Kidney (tissue), 14 donors: ENCODE results near the gene HAT1. TPM values are rescaled to one million over a fixed set of nuclear protein-coding genes. Genes with fewer than 3 reads are reported as not detected.
"Not testable (repeated sequence)": the region's sequence is repeated elsewhere in the genome, so short reads cannot be mapped to it uniquely, and the experiment has no call there.

ENCODE experiments used
- DNase-seq, 5 donors: peaks; one replicate each; pipeline ENCODE4 v3.0.0-alpha.2; 2013 to 2020
- FAIRE-seq: peaks from 2 replicates; lab custom pipeline; 2012; peaks lifted over from hg19 to GRCh38; lab: Jason Lieb, UNC
- H3K27ac ChIP-seq, 2 donors: one replicate each; pipeline ENCODE4 v1.7.0; 2013; ENCODE audit warnings: low read depth in 2 of 2, low read length in 2 of 2, inconsistent platforms in 1 of 2
- H3K27me3 ChIP-seq: one replicate; pipeline ENCODE4 v1.7.1; 2013; ENCODE audit warnings: low read length, inconsistent platforms; ENCODE audit not compliant: control insufficient read depth, insufficient read depth
- H3K36me3 ChIP-seq, 3 donors: one replicate each; pipeline versions ENCODE4 v1.7.0 to v1.7.1; 2013; ENCODE audit warnings: low read length in 3 of 3, control low read depth in 1 of 3, inconsistent platforms in 1 of 3; ENCODE audit not compliant: insufficient read depth in 3 of 3, control insufficient read depth in 2 of 3
- H3K4me1 ChIP-seq, 3 donors: one replicate each; pipeline versions ENCODE4 v1.7.0 to v1.7.1; 2013; ENCODE audit warnings: low read length in 3 of 3, inconsistent platforms in 1 of 3, low read depth in 1 of 3; ENCODE audit not compliant: control insufficient read depth in 2 of 3, insufficient read depth in 2 of 3
- H3K4me3 ChIP-seq, 3 donors: one replicate each; pipeline versions ENCODE4 v1.7.0 to v1.8.1; 2013; ENCODE audit warnings: low read length in 3 of 3, control low read depth in 1 of 3, inconsistent platforms in 1 of 3
- H3K9ac ChIP-seq, 3 donors: one replicate each; pipeline versions ENCODE4 v1.7.0 to v1.7.1; 2013; ENCODE audit warnings: low read length in 3 of 3, control low read depth in 1 of 3, inconsistent platforms in 1 of 3
- H3K9me3 ChIP-seq, 3 donors: one replicate each; pipeline versions ENCODE4 v1.7.0 to v1.7.1; 2013; ENCODE audit warnings: low read length in 3 of 3, control low read depth in 1 of 3, inconsistent platforms in 1 of 3; ENCODE audit not compliant: control insufficient read depth in 2 of 3, insufficient read depth in 1 of 3
- CTCF ChIP-seq: IDR thresholded peaks from 3 replicates; pipeline ENCODE4 v1.5.1; 2012; ENCODE audit warnings: mild to moderate bottlenecking, moderate library complexity, borderline replicate concordance; ENCODE audit not compliant: insufficient read depth; ENCODE audit errors: extremely low read depth
- intact Hi-C: fragments of 100-400 bp; cut with DNase I; formaldehyde crosslinking; loops from one replicate; pipeline ENCODE4 v1.11.1; 2022
- polyA plus RNA-seq: library from polyadenylated mRNA; stranded (reverse); fragments of 350-450 nt; fragmentation: Illumina TruSeq; extraction: RNeasy Lipid Tissue Mini Kit (QIAGEN cat#74804); gene quantifications from one replicate; pipeline ENCODE4 v1.2.3, GENCODE V29; 2014; ENCODE audit warnings: low read depth, low replicate concordance; ENCODE audit not compliant: insufficient read depth
- total RNA-seq: library from RNA; stranded (reverse); fragmentation: NEBNext Ultra II Directional; extraction: Animal tissue kit (Norgen Biotek cat#: 25700); gene quantifications from one replicate; pipeline ENCODE4 v1.2.1, GENCODE V29; 2021
- donor health status: control.
- donor health status: control.
- donor health status: control.
- donor health status: control.
- donor health status: control.
- donor health status: DM: yes; HTN: yes; CAD: no.
- donor health status: Normal renal cell carcinoma (clear cell type).

HAT1 gene
- total and polyA plus RNA-seq, 2 donors from 2014 or later, result 35.2 to 35.8 TPM

GRCh38 chr2:171991027-171991426 is 68.8 kb downstream of the HAT1 start:
- Histone ChIP-seq H3K9me3 (no peaks in the 10 kb centered on the region), H3K9ac (no peak overlapping the region), H3K36me3 (no peaks in the 10 kb centered on the region), H3K27me3 (no peaks in the 10 kb centered on the region), H3K4me3 (no peak overlapping the region), H3K4me1 (no peaks in the 10 kb centered on the region), H3K27ac (no peak overlapping the region)
- FAIRE-seq (no peak), DNase-seq (no peak)
- intact Hi-C loops, result no loop called here
- no peak for TF ChIP-seq CTCF

GRCh38 chr2:171995586-171995985 is 73.3 kb downstream of the HAT1 start:
- peaks cover 0 to 4% (median 0%) of the 10 kb centered on the region in 3 donors for H3K4me1 ChIP-seq
- no peak overlapping the region for H3K4me3 ChIP-seq
- FAIRE-seq, result no peak
- TF ChIP-seq CTCF, result no peak
- H3K9ac ChIP-seq, result no peak overlapping the region
- DNase-seq, result no peak
- no peaks in the 10 kb centered on the region for H3K36me3 ChIP-seq
- intact Hi-C loops, result no loop called here
- H3K9me3 ChIP-seq, result no peaks in the 10 kb centered on the region
- peaks cover 3% of the 10 kb centered on the region for H3K27me3 ChIP-seq
- no peak overlapping the region for H3K27ac ChIP-seq

GRCh38 chr2:171996021-171996420 is 73.8 kb downstream of the HAT1 start:
- peaks cover 3% of the 10 kb centered on the region for H3K27me3 ChIP-seq
- intact Hi-C loops, result no loop called here
- no peak for TF ChIP-seq CTCF
- H3K36me3 ChIP-seq, result no peaks in the 10 kb centered on the region
- peaks cover 0 to 4% (median 0%) of the 10 kb centered on the region in 3 donors for H3K4me1 ChIP-seq
- H3K9ac ChIP-seq, result no peak overlapping the region
- no peaks in the 10 kb centered on the region for H3K9me3 ChIP-seq
- no peak overlapping the region for H3K4me3 ChIP-seq
- H3K27ac ChIP-seq, result no peak overlapping the region
- FAIRE-seq (no peak), DNase-seq (no peak)

GRCh38 chr2:171997031-171997430 is 74.8 kb downstream of the HAT1 start:
- FAIRE-seq, H3K4me3 ChIP-seq, H3K27me3 ChIP-seq, H3K9me3 ChIP-seq, H3K4me1 ChIP-seq, H3K36me3 ChIP-seq, H3K27ac ChIP-seq, H3K9ac ChIP-seq, intact Hi-C loops, DNase-seq: not testable (repeated sequence)
